Activated CD8-positive, alpha-beta T cell treated with anti-CD3 and anti-CD28 coated beads for 36 hours (primary cell): ENCODE measurements around the gene PTGES2. TPM values are rescaled to one million over a fixed set of nuclear protein-coding genes. Genes with fewer than 3 reads are reported as not detected.

ENCODE experiments used
- ATAC-seq: fragments of 200-7000 bp; cut with Tn5 transposase; one replicate; pipeline ENCODE4 v1.10.0; 2021; ENCODE audit warnings: mild to moderate bottlenecking, moderate library complexity
- CTCF ChIA-PET: fragments of 350-600 bp; sonication (Branson Sonifier 250); formaldehyde crosslinking; loops from one replicate; lab custom pipeline; 2021; ENCODE audit warnings: antibody characterized with exemption; lab: Charles Lee
- POLR2A ChIA-PET: fragments of 350-600 bp; sonication (Branson Sonifier 250); formaldehyde crosslinking; loops from one replicate; lab custom pipeline; 2021; ENCODE audit warnings: antibody characterized with exemption; lab: Charles Lee
- DNase-seq: peaks from one replicate; pipeline ENCODE4 v3.0.0-alpha.2; 2020
- H3K27ac Mint-ChIP-seq: one replicate; pipeline ENCODE4 v1.8.0; 2021; ENCODE audit warnings: mild to moderate bottlenecking, mixed read lengths
- H3K27me3 Mint-ChIP-seq: one replicate; pipeline ENCODE4 v1.8.0; 2021; ENCODE audit warnings: mixed read lengths
- H3K36me3 Mint-ChIP-seq: one replicate; pipeline ENCODE4 v1.8.0; 2021; ENCODE audit warnings: low read depth, mixed read lengths
- H3K4me1 Mint-ChIP-seq: one replicate; pipeline ENCODE4 v1.8.0; 2021; ENCODE audit warnings: low read depth, mixed read lengths
- H3K4me3 Mint-ChIP-seq: one replicate; pipeline ENCODE4 v1.8.0; 2021; ENCODE audit warnings: mild to moderate bottlenecking, moderate library complexity, mixed read lengths
- H3K9me3 Mint-ChIP-seq: one replicate; pipeline ENCODE4 v1.8.0; 2021; ENCODE audit warnings: mixed read lengths
- intact Hi-C: fragments of 100-400 bp; cut with micrococcal nuclease; formaldehyde crosslinking; loops from one replicate; pipeline ENCODE4 v1.10.0; 2022
- total RNA-seq, 2 experiments: library from RNA; stranded (reverse); gene quantifications; one replicate each; pipeline ENCODE4 v1.2.3, GENCODE V29; 2021
- TF ChIP-seq, protein P1 (sequence below): fragments of 200-600 bp; IDR thresholded peaks from one replicate; pipeline ENCODE4 v1.8.0; 2022; ENCODE audit warnings: antibody characterized with exemption, mild to moderate bottlenecking

The PTGES2 gene
- total RNA-seq, 2 experiments from 2014 or later = 40.8 to 49.5 TPM

DNA sequence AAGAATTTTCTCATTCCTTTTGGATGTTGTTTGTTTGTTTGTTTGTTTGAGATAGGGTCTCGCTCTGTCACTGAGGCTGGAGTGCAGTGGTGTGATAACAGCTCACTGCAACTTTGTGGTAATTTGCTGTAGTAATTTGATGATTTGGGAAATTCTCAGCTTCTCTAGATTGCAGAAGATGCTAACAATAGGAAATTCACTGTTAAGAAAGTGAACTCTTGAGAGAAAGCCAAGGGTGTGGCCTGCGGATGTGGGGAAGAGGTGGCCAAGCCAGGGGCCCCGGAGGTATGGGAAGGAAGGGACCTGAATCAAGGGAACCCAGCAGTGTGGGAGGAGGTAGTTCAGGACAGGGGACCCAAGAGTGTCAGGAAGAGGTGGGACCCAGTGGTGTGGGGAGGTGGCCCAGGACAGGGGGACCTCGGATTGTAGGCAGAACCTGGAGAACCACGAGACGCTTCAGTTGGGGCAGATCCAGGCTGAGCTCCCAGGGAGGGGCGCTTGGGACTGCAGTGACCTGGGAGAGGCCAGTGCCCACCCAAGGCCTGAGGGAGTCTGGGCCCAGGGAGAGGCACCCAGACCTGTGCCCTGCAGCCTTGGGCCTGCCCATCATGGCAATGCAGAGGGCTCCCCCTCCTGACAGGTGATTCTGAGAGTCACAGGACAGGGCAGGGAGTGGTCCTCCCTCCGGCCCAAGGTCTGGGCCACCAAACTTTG lies 16.2 kb upstream of the PTGES2 start:
- intact Hi-C loops = no loop called here
- POLR2A ChIA-PET = no interaction called here
- no peak overlapping the region for H3K4me3 Mint-ChIP-seq
- H3K27me3 Mint-ChIP-seq = no peaks in the 10 kb centered on the region
- peaks cover 5% of the 10 kb centered on the region for H3K4me1 Mint-ChIP-seq
- no peaks in the 10 kb centered on the region for H3K9me3 Mint-ChIP-seq
- TF ChIP-seq, protein P1, sequence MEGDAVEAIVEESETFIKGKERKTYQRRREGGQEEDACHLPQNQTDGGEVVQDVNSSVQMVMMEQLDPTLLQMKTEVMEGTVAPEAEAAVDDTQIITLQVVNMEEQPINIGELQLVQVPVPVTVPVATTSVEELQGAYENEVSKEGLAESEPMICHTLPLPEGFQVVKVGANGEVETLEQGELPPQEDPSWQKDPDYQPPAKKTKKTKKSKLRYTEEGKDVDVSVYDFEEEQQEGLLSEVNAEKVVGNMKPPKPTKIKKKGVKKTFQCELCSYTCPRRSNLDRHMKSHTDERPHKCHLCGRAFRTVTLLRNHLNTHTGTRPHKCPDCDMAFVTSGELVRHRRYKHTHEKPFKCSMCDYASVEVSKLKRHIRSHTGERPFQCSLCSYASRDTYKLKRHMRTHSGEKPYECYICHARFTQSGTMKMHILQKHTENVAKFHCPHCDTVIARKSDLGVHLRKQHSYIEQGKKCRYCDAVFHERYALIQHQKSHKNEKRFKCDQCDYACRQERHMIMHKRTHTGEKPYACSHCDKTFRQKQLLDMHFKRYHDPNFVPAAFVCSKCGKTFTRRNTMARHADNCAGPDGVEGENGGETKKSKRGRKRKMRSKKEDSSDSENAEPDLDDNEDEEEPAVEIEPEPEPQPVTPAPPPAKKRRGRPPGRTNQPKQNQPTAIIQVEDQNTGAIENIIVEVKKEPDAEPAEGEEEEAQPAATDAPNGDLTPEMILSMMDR = no peak
- no peaks in the 10 kb centered on the region for H3K36me3 Mint-ChIP-seq
- no peak overlapping the region for H3K27ac Mint-ChIP-seq
- ATAC-seq = no peak
- DNase-seq = no peak
- CTCF ChIA-PET = interaction anchor here (0.8 to 1.2 kb wide), 2 partner anchors 15 to 26 kb away, joined by 3 read pairs; no protein-coding TSS in a partner anchor

DNA sequence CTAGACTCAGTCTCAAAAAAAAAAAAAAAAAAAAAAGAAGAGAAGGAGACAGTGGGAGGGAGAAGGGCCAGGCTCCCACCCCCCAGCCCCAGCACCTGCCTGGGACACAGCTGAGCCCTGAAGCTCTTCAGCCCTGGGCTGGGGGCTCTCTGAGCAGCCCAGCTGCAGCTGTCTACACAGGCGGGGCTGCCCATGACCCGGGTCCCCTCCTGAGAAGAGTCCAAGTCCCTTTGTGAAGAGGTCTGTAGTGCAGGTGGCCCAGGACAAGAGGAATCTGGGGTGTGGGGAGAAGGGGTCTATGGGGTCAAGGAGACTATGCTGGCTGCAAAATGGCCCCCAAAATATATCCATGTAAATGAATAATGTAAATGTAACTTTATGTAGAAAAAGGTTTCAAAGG lies 15.1 kb upstream of the PTGES2 start:
- no peak for ATAC-seq
- TF ChIP-seq, protein P1 = no peak
- Mint-ChIP-seq H3K27ac (no peak overlapping the region), H3K9me3 (no peaks in the 10 kb centered on the region), H3K27me3 (no peaks in the 10 kb centered on the region), H3K4me3 (no peak overlapping the region), H3K4me1 (peaks cover 5% of the 10 kb centered on the region), H3K36me3 (no peaks in the 10 kb centered on the region)
- DNase-seq = no peak
- intact Hi-C loops = no loop called here
- ChIA-PET CTCF (interaction anchor here (1.2 to 1.6 kb wide), 2 partner anchors 16 to 25 kb away, joined by 3 to 4 read pairs; no protein-coding TSS in a partner anchor), POLR2A (no interaction called here)

DNA sequence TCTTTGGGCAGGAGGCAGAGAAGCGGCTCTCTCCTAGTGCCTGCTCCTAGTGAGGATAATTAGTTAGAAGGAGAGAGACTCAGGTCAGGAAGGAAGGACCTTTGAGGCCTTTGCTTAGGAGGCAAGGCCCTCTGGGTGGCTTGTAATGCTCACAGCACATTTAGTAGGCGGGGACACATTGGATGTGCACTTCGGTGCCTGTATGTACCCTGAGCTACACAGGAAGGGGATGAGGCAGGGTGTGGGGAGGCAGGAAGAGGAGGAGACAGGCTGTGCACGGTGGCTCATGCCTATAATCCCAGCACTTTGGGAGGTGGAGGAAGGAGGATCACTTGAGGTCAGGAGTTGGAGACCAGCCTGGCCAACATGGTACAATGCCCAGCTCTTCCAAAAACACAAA lies 14.5 kb upstream of the PTGES2 start:
- Mint-ChIP-seq H3K4me1 (peaks cover 5% of the 10 kb centered on the region), H3K4me3 (no peak overlapping the region), H3K9me3 (no peaks in the 10 kb centered on the region), H3K36me3 (no peaks in the 10 kb centered on the region), H3K27me3 (no peaks in the 10 kb centered on the region), H3K27ac (no peak overlapping the region)
- ChIA-PET POLR2A (interaction anchor here (0.9 kb wide), 1 partner anchor 14 kb away, joined by 3 read pairs; no protein-coding TSS in a partner anchor), CTCF (interaction anchor here (1.0 to 1.6 kb wide), 2 partner anchors 13 to 24 kb away, joined by 3 to 4 read pairs; no protein-coding TSS in a partner anchor)
- TF ChIP-seq, protein P1 = no peak
- intact Hi-C loops = no loop called here
- DNase-seq (no peak), ATAC-seq (peak; percentile 60)

DNA sequence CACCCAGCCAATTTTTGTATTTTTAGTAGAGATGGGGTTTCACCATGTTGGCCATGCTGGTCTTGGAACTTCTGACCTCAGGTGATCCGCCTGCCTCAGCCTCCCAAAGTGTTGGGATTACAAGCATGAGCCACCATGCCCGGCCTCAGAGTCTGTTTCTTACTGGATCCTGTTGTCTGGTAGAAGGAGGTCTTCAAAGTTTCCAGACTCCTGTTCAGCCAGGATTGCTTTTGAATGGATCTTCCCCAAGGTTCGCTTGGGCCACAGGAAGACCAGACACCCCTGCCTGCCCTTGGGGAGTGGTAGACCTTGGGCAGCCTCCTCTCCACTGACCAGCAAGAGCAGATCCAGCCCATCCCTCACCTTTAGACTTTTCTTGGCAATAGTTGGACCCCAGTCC lies 14.1 kb upstream of the PTGES2 start:
- no peak for ATAC-seq
- Mint-ChIP-seq H3K4me3 (no peak overlapping the region), H3K9me3 (no peaks in the 10 kb centered on the region), H3K4me1 (peaks cover 5% of the 10 kb centered on the region), H3K27ac (no peak overlapping the region), H3K36me3 (no peaks in the 10 kb centered on the region), H3K27me3 (no peaks in the 10 kb centered on the region)
- POLR2A ChIA-PET = interaction anchor here (0.9 kb wide), 1 partner anchor 13 kb away, joined by 3 read pairs; no protein-coding TSS in a partner anchor
- DNase-seq = no peak
- TF ChIP-seq, protein P1 = no peak
- intact Hi-C loops = no loop called here
- CTCF ChIA-PET = interaction anchor here (1.0 to 1.6 kb wide), 2 partner anchors 12 to 24 kb away, joined by 3 to 4 read pairs; no protein-coding TSS in a partner anchor

DNA sequence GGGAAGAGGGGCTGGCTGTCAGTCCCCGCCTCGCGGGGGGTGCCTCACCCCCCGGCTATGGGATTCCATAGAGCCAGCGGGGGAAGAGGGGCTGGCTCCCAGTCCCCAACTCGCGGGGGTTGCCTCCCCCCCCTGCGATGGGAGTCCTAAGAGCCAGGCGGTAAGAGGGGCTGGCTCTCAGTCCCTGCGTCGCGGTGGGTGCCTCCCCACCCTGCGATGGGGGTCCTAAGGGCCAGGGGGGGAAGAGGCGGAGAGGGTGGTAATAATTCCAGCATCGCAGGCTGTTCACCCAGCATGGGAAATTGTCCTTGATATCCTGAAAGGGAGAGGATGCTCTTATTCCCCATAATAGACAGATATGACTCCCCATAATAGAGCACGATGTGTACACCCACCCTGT lies 12.1 kb upstream of the PTGES2 start:
- POLR2A ChIA-PET = no interaction called here
- Mint-ChIP-seq H3K4me1 (peaks cover 5% of the 10 kb centered on the region), H3K36me3 (no peaks in the 10 kb centered on the region), H3K4me3 (no peak overlapping the region), H3K27ac (no peak overlapping the region), H3K9me3 (no peaks in the 10 kb centered on the region), H3K27me3 (peaks cover 2% of the 10 kb centered on the region)
- CTCF ChIA-PET = no interaction called here
- TF ChIP-seq, protein P1 = no peak
- no peak for DNase-seq
- intact Hi-C loops = no loop called here
- no peak for ATAC-seq
